GM19025 (cell line): Measurements from ENCODE around the gene NAP1L2.
"Not testable (repeated sequence)": the region's sequence is repeated elsewhere in the genome, so short reads cannot be mapped to it uniquely, and the experiment has no call there.

Experiments used
- ATAC-seq: cut with Tn5 transposase; IDR thresholded peaks from one replicate; pipeline ENCODE4 v1.9.1; 2021; ENCODE audit warnings: mild to moderate bottlenecking, low read depth, moderate library complexity; ENCODE audit not compliant: unreplicated experiment

NAP1L2 gene

GRCh38 chrX:73214426-73215094 lies at the start of gene NAP1L2:
Gene NAP1L2 (minus strand): TSS chrX:73214851. CDS start chrX:73214492, 359 bp downstream.
- ATAC-seq: peak; percentile 49

GRCh38 chrX:73262991-73263390 lies 48.3 kb upstream of the NAP1L2 start:
- no peak for ATAC-seq

GRCh38 chrX:73239242-73239641 lies 24.6 kb upstream of the NAP1L2 start:
- no peak for ATAC-seq

- ATAC-seq: no peak
Measured at GRCh38 chrX:73217621-73218020, 3.0 kb upstream of the NAP1L2 start.

GRCh38 chrX:73215246-73215645 lies 595 bp upstream of the NAP1L2 start:
- ATAC-seq: no peak

- ATAC-seq: no peak
Measured at GRCh38 chrX:73213734-73214425, 771 bp downstream of the NAP1L2 start.

- ATAC-seq: no peak
Measured at GRCh38 chrX:73206366-73206765, 8.3 kb downstream of the NAP1L2 start.

GRCh38 chrX:73182502-73183114 lies 32.0 kb downstream of the NAP1L2 start:
- ATAC-seq: no peak

GRCh38 chrX:73168945-73169344 lies 45.7 kb downstream of the NAP1L2 start:
- not testable (repeated sequence) for ATAC-seq
